NT2/D1 (cell line): ENCODE measurements around the gene PSME2.

Experiments used
- DNase-seq: peaks from one replicate; pipeline ENCODE4 v3.0.0-alpha.2; 2011; ENCODE audit warnings: low read depth, low spot score
- H3K27me3 ChIP-seq: 2 replicates; pipeline ENCODE4 v1.6.0; 2011; ENCODE audit warnings: mild to moderate bottlenecking; ENCODE audit not compliant: insufficient read length, insufficient read depth
- H3K36me3 ChIP-seq: 2 replicates; pipeline ENCODE4 v1.6.1; 2011; ENCODE audit warnings: mild to moderate bottlenecking, low read length, mixed read lengths; ENCODE audit not compliant: insufficient read depth, insufficient read length
- H3K4me1 ChIP-seq: 2 replicates; pipeline ENCODE4 v1.5.1; 2011; ENCODE audit not compliant: insufficient read depth, insufficient read length
- H3K4me3 ChIP-seq: 2 replicates; pipeline ENCODE4 v1.5.1; 2011; ENCODE audit warnings: low read depth; ENCODE audit not compliant: insufficient read length
- H3K9ac ChIP-seq: 2 replicates; pipeline ENCODE4 v1.6.0; 2011; ENCODE audit warnings: low read depth; ENCODE audit not compliant: insufficient read length
- H3K9me3 ChIP-seq: 2 replicates; pipeline ENCODE4 v1.5.1; 2011; ENCODE audit warnings: mild to moderate bottlenecking, low read length; ENCODE audit not compliant: insufficient read depth
- SUZ12 ChIP-seq: IDR thresholded peaks from 2 replicates; pipeline ENCODE4 v1.6.1; 2011; ENCODE audit not compliant: insufficient read length, insufficient read depth; ENCODE audit errors: extremely low read depth
- YY1 ChIP-seq: IDR thresholded peaks from 2 replicates; pipeline ENCODE4 v1.6.1; 2011; ENCODE audit not compliant: insufficient read length, insufficient read depth
- ZNF274 ChIP-seq: IDR thresholded peaks from 2 replicates; pipeline ENCODE4 v1.6.1; 2011; ENCODE audit warnings: mild to moderate bottlenecking, low read depth, low read length

Gene PSME2

GRCh38 chr14:24147761-24148428 lies 1.5 kb upstream of the PSME2 start:
- TF ChIP-seq ZNF274 (no peak), SUZ12 (no peak), YY1 (no peak)
- H3K36me3 ChIP-seq = peaks cover 59% of the 10 kb centered on the region
- H3K9ac ChIP-seq = peak overlapping the region; percentile 94
- no peaks in the 10 kb centered on the region for H3K27me3 ChIP-seq
- peak overlapping the region; percentile 90 for H3K4me3 ChIP-seq
- no peak for DNase-seq
- H3K9me3 ChIP-seq = no peaks in the 10 kb centered on the region
- H3K4me1 ChIP-seq = no peaks in the 10 kb centered on the region

- Histone ChIP-seq H3K9me3 (no peaks in the 10 kb centered on the region), H3K27me3 (no peaks in the 10 kb centered on the region), H3K9ac (peak within 1 kb of the TSS; percentile 94), H3K4me1 (no peaks in the 10 kb centered on the region), H3K4me3 (peak within 1 kb of the TSS; percentile 90), H3K36me3 (peaks cover 55% of the 10 kb centered on the region)
- DNase-seq = peak; percentile 94
- no peak for TF ChIP-seq YY1
These were observed 759 bp upstream of the PSME2 start, which contains the start of gene RNF31 for GRCh38 chr14:24146978-24147760. RNF31 (plus strand) TSS chr14:24147498; CDS start chr14:24147699, 201 bp downstream.

DNA sequence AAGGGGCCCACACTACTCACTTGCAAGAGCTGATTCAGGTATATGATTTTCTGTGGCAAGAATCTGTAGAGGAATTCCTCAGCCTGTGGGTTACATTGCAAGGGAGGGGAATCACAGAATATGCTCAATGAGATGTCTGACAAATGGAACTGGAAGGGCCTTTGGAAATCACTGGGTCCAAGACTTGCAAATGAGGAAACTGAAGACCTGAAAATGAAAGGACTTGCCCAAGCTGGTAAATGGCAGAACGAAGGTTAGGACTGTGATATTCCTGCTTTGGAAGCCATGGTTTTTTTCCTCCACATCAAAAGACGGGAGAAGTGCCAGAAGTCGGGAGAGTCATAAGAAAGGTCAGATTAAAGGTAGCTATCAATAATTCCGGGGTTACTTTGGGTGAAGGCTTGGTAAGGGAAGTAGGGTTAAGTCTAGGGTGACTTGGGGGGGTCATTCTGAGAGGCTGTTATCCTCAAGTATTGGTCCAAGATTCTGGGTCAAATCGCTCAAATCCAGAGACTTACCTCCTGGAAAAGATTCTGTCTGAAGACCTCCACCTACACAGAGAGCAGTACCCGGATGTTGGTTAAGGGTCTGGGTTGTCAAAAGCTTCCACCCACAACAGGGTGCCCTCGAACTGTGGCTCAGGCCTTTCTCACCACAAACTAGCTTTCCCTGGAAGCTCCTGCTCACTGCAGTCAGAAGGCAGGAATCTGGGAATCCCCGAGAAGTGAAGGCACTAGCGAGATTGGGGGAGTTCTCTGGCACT lies 539 bp downstream of the PSME2 start:
- no peak for DNase-seq
- peak overlapping the region; percentile 65 for H3K4me3 ChIP-seq
- peaks cover 42% of the 10 kb centered on the region for H3K36me3 ChIP-seq
- H3K9me3 ChIP-seq = no peaks in the 10 kb centered on the region
- H3K4me1 ChIP-seq = no peaks in the 10 kb centered on the region
- peak overlapping the region; percentile 85 for H3K9ac ChIP-seq
- no peaks in the 10 kb centered on the region for H3K27me3 ChIP-seq
- TF ChIP-seq ZNF274 (no peak), YY1 (no peak), SUZ12 (no peak)

DNA sequence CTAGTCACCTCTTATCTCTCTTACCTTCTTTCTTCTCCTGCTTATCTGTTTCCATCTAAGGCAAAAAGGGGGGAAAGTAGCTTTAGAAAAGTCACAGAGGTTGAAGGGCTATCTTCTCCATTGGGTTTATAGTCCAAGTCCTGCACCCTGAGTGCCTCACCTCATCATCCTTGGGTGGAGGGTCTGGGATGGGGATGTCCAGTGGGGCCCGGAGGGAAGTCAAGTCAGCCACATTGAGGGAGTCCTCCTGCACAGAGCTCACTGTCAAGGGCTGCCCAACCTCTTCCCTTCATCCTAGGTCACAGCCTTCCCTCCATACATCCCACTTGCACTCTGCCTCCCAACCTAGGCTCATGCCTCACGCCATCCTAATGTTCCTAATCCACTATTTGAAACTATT lies 1.2 kb downstream of the PSME2 start:
- H3K4me1 ChIP-seq = no peaks in the 10 kb centered on the region
- H3K9ac ChIP-seq = peak overlapping the region; percentile 85
- no peak for DNase-seq
- H3K36me3 ChIP-seq = peaks cover 36% of the 10 kb centered on the region
- H3K9me3 ChIP-seq = no peaks in the 10 kb centered on the region
- no peak for TF ChIP-seq ZNF274
- TF ChIP-seq SUZ12 = no peak
- H3K4me3 ChIP-seq = peak overlapping the region; percentile 6
- no peaks in the 10 kb centered on the region for H3K27me3 ChIP-seq

- no peaks in the 10 kb centered on the region for H3K4me1 ChIP-seq
- DNase-seq = no peak
- TF ChIP-seq YY1 (no peak), ZNF274 (no peak), SUZ12 (no peak)
- peaks cover 31% of the 10 kb centered on the region for H3K36me3 ChIP-seq
- H3K4me3 ChIP-seq = no peak overlapping the region
- H3K9me3 ChIP-seq = no peaks in the 10 kb centered on the region
- H3K9ac ChIP-seq = no peak overlapping the region
- no peaks in the 10 kb centered on the region for H3K27me3 ChIP-seq
These were observed 2.0 kb downstream of the PSME2 start for GRCh38 chr14:24144451-24144850.

DNA sequence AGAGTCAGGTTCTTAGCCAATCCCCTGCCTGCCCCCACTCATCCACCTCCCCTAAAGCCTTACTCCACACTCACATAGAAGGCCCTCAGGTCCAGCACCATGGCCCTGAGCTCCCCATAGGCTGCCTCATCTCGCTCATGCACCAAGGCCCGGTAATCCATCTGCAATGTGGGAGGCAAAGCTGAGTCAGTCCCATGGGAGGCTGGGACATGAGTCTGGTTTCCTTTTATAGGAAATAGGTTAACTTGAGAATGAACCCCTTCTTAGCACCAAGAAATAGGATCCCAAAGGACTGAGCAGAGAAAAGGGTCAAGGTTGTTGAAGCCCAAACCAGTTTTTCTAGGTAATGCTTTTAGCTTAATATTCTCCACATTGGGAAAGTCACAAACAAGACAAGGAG lies 2.9 kb downstream of the PSME2 start:
- Histone ChIP-seq H3K4me1 (no peaks in the 10 kb centered on the region), H3K9me3 (no peaks in the 10 kb centered on the region), H3K36me3 (peaks cover 35% of the 10 kb centered on the region), H3K27me3 (no peaks in the 10 kb centered on the region), H3K4me3 (no peak overlapping the region), H3K9ac (no peak overlapping the region)
- no peak for DNase-seq
- TF ChIP-seq YY1 (no peak), SUZ12 (no peak), ZNF274 (no peak)
